ENCODE measurements around the gene TUBB6.

Gene TUBB6

DNA sequence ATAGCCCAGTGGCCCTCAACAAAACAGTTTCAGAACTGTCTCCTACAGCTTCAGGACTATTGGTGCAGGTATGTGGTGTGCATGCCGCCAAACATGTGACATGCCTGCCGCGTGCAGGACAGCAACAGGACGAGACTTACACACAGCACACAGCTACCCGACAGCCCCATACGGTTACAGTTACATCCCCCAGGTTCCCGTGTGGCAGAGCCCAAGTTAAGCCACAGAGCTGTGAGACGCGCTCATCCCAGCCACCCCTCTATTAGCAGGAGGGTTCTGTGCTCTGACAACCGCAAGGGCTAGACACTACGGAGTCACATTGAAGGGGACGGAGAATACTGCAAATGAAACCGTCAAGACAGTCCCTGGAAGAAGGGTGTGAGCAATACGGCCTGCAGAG, 16.4 kb upstream of the TUBB6 start:
- DNase-seq, result no peak

DNA sequence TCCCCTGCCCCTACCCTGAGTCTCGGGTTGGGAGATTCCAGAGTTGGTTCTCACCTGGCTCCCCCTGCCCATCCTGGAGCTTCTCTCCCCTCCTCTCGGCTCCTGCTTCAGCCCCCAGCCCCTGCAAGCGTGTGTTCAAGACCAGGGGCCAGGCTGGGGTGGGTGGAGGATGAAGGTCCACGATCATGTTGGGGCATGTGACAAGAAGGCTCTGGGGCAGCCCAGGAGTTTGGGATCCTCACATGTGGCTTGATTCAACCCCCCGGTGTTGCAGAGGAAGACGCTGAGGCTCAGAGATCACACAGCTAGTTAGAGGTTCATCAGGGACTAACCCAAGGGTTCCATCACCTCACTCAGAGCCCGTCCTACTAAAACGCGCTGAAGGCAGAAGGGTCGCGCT, 14.2 kb upstream of the TUBB6 start:
- no peak for DNase-seq

DNA sequence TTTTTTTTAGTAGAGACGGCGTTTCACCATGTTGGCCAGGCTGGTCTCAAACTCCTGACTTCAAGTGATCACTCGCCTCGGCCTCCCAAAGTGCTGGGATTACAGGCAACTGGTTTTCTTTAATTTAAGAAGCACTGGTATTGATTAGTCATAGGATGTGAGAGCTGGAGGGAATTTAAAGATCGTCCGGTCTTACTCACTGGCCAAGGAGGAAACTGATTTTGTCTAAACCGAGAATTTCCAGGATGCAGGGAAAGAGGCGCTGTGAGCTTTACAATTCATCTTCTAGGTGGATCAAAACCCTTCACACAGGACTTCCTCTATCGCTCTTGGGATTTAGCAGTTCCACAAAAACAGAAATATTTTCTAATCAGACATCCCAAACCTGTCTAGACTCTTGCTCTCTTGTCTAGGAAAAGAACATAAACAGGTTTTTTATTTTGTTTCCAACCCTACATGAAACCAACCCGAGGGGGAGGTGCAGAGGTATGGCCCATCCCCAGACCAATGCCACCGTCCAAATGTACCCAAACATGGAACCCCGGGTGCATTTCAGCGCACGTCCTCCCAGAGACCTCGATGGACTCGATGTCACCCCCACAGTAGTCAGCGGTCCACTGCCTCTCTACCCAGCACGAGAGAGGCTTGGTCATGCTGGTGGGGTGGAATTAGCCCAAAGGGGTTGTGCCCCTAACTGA, 12.5 kb upstream of the TUBB6 start:
- DNase-seq, result no peak

DNA sequence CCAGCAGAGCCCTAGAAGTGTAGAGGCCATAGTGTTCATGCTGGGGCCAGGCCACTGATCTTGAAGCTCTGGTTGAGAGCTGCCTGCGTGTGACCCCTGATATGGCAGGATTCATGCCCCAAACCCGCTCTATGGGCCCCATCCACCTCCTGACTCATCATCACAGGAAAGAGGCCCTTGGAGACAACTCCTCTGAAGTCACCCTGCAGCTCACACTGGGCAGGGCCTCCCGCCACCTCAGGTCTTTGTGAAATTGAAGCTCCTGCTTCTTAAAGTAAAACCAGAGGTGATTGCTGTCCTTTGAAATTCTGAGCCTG, 12.0 kb upstream of the TUBB6 start:
- DNase-seq, result no peak

DNA sequence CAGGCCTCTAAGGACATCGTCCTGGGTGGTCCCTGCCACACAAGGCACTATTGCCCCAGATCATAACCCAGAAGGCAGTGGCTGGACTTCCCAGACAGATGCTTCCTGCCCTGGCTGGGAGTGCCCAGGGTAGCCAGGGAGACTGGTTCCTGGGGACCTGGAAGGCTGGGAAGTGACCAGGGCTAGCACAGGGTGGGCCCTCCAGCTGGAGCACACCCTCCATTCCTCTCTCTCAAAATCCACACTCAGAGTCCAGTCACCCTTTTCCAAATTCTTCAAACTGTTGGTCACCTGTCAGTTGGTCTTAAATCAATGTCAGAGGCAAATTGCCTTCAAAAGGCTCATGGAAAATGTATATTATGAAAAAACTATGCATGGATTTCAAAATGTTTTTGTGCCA, 11.6 kb upstream of the TUBB6 start:
- no peak for DNase-seq

DNA sequence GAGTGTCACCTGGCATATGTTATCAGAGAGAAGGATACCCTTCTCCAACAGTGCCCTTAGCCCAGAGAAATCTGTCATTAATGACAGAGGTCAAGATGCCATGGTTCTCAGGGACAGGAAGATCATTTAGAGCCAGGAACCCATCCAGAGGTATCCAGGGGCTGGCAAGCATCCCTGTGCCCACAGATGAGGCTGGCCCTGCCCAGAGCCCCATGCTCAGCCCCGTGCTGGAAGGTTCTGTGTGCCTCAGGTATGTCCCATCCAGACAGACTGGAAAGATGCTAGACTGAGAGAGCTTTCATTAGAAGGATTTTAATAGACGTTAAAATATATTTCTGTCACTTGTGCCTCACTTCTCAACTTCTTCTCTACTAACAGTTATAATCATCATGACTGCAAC, 8.2 kb upstream of the TUBB6 start:
- DNase-seq, result no peak

DNA sequence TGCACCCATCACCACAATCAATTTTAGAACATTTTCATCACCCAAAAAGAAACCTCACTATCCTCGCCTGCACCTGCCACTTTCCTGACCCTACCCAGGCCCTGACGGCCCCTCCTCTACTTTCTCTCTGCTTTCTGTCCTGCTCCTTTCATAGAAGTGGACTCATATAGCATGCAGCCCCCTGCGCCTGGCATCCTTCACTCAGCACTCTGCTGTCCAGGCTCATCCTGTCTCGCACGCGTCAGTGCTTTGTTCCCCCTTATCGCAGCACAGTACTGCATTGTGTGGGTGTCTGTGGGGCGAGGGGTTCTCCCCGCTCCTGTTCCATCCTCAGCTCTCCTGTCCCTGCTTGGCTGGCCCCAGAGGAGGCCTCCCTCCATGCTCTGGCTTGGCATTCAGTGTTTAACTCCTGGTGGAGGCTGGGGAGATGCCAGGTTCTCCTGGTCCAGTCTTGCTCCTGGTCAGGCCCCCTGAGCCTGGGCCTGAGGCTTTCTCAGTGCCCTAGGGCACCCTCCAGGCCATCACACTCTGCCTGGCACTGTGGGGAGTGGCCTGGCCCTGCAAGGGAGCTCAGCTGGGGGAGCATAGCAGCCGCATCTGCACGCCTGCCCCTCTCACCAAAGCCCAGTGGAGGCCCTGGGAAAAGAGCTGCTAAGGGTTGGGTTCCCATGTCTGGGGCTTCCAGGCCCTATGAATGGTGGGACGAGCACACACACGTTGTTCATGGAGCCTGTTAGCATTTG, 6.6 kb upstream of the TUBB6 start:
- DNase-seq, result no peak

DNA sequence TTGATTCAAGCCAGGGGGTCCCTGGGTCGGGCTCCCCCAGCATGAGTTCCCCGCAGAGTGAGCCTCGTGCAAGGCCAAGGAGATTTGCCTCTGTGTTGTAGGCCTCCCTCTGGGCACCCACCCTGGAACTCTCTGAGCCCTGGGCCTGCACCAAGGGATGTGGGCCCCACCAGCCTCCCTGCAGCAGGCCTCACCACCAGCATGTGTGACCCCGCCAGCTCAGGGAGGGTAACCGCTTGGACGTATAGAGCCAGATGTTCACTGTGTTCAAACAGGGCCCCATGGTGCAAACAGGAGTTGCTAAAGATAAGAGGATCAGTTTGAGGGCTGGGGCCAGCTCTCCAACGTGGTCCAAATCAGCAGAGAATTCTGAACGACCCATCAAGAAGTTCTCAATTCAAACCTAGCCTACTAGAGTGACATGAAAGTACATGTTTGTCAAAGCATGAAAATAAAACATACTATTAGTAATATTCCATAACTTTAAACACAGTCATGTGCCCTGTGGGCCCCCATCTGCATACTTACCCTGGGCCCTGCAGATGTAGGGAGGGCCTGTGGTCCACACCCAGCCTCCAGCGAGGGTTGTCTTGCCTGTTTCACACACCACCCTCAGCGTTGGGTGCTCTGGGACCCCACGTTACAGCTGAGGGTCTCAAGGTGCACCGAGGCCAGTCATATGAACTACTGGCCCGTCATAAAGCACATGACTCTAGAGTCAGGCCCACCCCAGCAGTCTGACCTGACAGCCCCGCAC, 5.5 kb upstream of the TUBB6 start:
- DNase-seq, result no peak

DNA sequence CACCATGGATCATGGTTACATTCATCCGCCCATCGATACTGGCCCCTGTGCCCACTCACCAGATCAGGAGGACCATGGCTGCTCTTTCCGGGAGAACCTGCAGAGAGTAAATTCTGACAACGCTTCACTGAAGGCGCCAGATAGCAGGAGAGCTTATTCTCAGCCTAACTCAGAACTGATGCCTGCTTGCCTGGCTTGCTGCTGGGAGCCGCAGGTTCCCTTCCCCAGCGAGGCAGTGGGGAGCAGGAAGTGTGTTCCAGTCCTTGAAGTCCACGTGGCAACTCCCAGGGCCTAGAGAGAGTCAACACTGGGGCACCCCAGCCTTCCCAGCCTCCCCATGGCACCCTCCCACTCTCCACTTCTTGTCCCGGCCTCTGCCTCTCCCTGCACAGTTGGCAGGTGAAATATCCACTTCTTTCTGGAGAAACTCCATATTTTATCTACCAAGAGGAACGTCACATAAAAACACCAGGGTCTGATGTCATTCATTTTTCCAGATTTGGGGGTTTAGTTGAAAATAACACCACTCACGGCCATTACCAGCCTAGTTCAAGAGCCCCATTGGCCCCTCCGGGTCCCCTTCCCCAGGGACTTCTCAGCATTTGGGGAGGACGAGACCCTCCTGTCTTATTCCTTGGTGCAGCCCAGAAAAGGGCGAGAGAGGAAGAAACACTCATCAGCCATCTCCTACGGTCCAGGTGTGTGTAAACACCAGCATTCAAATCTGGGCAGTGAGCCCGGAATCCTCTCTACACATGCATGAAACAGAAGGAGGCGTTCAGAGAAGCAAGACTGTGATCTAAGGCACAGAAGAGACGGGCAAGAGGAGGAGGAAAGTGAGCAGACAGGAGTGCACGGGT, 3.5 kb upstream of the TUBB6 start:
- DNase-seq, result no peak

DNA sequence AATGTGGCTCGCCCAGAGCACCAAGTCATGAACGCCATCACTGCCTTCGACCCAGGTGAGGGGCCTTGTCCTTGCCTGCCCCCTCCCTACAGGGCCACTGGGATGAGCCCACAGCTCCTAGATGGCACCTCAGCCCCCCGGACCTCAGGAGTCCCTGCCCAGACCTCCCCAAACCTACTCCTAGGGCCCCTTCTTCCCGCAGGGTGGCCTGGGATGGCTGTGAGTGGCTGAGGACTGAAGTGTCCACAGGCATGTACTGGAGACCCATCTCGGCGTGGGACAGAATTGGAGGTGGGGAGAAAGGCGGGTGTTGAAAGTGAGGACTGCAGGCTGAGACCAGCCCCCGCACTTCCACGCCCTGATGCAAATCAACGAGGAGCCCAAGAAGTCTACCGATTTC, 2.8 kb upstream of the TUBB6 start:
- DNase-seq, result no peak

DNA sequence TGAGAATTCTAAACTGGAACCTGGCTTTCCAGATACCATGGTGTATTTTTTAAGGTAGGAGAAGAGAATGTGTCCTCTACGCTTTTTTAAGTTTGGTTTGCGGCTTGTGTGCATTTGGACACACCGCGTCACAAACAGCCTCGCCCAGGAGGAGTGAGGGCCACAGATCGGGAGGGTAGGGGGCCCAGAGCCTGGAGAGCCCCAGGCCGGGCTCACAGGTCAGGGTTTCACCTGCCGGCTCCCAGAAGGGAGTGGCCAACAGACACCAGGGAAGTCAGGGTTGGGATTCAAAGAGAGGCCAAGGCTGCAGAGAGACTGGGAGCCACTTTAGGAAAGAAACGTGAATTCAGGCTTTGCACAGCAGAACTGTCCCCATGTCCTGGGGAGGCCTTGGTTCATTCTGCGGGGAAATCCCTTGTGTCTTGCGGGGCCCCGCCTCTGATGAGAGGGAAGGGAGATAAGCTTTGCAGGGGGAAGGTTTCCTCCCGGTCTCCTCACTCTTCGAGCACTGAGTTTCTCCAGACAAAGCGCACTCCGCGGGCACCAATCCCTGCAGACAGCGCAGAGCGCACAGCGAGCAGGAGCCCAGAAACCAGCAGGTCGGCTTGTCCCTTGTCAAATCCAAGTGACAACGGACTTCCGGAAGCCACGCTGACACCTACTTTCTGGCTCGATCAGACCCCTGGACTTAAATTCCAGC, 2.0 kb upstream of the TUBB6 start:
- DNase-seq, result no peak

DNA sequence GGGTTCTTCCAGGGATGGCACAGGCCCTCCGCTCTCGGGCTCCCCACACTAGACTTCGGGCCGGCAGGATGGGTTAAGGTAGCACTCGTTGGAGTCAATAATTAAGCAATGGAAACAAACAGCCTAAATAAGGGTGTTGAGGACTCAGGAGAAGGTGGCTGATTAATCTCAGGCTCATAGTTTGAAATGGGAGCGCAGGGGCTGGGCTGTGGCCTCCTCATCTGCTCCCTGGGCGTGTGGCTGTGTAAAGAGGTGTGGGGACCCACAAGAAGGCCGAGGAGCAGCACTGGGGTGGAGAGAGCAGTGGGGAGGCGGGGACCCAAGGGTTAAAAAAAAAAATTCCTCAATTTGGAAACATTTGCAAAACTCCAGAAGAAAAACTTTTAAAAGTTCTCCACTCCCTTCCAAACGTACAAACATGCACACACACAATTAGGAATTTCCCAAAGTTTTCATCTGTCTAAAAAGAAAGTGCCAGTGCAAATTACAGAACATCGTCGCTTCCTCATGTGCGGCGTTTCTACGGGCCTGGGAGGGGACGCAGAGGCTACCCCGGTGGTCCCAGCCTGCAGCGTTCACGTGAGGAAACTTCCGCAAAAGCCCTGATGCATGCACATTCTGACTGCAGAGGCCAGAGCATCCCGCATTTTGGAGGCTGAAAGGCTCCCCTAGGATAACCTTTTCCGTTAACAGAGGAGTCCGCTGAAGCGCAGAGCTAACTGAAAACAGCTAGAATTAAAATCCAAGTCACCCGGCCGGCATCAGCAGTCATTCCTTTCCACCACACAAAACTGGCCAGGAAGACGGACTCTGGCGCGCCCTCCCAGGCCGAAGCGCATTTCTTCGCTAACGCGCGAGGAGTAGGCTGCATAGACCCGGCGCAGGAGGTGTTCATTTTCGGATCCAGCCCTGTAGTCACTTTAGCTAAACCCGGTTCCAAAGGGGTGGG, 1.0 kb upstream of the TUBB6 start:
- no peak for DNase-seq

DNA sequence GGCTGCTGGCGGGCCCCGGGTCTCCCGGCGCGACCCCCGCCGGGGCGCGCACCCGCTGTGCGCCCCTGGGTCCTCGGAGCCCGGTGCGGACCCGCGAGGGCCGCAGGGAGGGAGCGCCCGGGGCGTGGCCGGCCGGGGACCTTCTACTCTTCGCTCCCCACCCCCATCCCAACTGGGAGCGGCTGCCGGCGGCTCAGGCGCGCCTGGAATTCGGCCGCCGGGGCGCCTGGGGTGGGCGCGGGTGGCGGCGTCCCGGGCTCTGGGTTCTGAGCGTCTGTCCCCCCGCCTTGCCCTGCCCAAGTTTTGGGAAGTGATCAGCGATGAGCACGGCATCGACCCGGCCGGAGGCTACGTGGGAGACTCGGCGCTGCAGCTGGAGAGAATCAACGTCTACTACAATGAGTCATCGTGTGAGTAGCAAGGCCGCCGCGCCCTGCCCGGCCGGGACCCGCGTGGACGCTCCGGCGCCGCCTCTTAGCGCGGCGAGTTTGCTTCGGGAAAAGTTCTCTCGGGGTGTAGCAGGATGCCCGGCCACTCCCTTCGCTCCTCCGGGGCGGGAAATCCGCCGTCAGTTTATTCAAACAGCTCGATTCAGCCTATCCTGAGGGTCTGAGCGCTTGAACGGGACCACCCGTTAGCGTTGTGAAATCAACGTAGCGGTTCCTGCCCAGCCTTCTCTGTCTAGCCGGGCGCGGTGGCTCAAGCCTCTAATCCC, 502 bp downstream of the TUBB6 start:
- DNase-seq, result no peak

DNA sequence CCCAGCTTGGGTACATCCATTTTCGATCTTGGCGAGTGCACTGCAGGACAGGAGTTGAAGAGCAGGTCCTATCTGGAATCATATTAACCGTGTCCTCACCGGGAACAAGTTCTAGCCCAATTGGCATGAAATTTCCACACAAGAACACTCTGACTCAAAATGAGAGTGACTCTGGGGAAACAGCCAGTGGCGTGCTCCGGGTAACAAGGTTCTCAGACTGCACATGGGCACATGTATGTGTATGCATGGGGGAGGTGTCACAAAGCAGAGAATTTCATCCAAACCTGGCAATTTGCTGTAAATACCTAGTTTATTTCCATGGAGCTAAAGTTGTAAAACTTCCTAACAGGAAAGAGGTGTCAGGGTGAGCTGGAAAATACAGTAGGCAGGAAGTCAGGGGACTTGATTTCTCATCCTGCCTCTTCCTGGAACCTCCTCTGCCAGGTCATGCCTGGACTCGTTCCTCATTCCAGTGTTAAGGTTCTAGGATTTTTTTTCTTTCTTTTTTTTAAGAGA, 1.7 kb downstream of the TUBB6 start:
- DNase-seq, result no peak

DNA sequence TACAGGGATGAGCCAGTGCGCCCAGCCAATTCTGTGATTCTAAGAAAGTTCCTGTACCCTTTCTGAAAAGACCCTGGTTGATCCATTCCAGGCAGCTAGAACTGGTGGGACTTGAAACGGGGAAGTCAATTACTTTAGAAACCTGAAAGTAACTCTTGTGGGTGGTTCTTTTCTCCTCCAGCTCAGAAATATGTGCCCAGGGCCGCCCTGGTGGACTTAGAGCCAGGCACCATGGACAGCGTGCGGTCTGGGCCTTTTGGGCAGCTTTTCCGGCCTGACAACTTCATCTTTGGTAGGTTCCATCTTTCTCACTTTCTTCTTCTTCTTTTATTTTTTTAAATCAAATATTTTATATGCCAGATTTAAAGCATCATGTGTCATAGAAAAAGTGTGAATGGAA, 2.7 kb downstream of the TUBB6 start:
- DNase-seq, result no peak

DNA sequence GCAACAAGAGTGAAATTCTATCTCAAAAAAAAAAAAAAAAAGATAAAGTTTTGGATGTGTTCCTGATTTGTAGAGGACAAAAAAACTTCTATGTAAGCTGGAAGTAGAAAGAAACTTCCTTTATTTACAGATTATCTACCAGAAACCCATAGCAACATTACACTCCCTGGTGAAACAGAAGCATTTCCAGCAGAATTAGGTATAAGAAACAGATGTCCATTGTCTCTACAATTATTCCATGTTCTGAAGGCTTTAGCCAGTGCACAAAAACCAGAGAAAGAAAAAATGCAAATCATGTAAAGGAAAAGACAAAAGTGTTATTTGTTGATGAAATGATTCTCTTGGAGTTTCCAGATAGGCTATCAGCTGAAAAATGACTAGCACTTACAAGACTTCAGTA, 4.9 kb downstream of the TUBB6 start:
- no peak for DNase-seq

DNA sequence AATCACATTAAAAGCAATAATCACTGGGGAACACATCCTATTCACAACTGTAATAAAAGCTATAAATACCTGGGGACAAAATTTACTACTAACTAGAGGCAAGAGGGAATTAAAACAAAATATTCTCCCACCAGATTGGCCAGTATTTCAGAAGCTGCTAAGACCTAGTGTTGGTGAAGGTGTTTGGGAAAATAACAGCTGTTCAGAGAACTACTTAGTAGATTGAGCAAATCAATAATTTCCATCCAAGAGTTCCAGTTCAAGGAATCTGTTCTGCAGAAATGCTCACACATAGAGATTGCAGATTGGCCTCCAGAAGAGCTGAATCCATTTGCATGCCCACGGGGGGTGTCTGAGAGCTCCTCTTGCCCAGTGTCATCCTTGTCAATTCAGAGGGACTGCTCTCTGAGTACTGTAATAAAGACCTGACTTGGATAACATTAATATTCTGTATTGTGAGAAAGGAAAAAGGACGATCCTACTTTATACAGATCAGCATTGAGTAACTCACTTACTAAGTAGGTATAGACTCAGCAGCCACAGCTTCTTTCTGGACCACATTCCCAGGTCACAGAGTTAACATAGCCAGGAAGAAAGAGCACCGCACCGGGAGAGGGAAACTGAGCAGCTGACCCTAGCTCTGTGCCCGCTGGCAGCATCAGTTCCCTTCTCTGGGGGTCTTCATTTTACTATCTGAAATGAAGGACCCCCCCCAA, 5.6 kb downstream of the TUBB6 start:
- no peak for DNase-seq

DNA sequence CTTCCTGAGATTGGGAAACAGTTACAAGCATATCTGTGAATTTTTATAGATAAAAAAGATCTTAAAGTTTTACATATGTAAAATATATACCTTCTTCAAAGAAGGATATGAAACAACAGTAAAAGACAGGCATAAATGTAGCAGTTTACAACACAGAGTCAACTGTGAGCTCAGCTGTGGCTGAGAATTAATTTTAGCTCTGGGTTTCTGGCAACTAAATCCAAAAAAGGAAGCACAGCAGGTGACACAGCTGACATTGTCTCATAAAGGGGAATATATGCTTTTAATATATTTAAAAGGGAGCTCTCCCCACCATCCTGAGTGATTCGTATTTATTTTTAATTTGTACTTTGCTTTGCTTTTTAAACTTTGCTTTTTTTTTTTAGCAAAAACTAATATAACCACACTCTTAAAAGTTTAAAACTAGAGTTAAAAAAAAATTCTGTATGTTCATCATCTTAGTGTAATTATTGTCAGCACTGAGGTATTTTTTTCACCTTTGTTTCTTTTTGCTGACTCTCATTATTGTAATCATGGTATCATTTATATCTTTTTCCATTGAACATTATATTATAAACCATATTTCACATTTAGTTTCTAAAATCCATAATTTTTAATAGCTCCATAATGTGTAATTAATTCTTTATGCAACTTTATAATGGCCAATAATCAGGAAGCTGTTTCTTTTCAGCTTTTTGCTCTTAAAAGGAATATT, 6.7 kb downstream of the TUBB6 start:
- DNase-seq, result no peak

DNA sequence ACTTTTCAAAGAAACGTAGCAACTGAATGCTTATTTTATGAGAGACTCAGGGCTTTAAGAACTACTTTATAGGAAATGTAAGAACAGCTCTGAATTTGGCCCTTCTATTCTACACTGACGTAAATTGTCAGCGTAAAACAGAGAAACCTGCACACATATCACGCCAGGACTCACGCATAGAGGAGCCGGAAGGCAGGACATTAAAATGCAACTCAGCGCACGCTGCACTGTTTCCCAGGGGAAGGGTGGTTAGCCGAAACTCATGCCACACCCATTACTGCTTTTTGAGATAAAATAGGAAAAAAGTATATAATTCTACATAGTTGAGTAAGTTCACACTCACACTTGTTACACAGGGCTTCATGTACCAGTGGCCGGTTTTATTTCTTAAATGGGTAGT, 7.4 kb downstream of the TUBB6 start:
- DNase-seq, result no peak

Measured in activated CD8-positive, alpha-beta memory T cell treated with anti-CD3 and anti-CD28 coated beads, Interleukin-2, amount 50 U/mL, for 4 hours (primary cell).